ENCODE measurements around the gene PAPPA.

GRCh38 chr9:116360016-116360415, 206.4 kb downstream of the PAPPA start:
- TF ChIP-seq CTCF (IDR thresholded peaks at IDR 0.05; ENCODE audit: insufficient read depth, low read depth, low read length) = no peak
- no peak for TF ChIP-seq EZH2 (IDR thresholded peaks at IDR 0.05; ENCODE audit: insufficient read depth, low read length)
